T follicular helper cell (primary cell): Measurements from ENCODE around the gene MPZL2.

Experiments
- DNase-seq: peaks from one replicate; pipeline ENCODE4 v3.0.0-alpha.2; 2020; ENCODE audit warnings: low read depth

Gene MPZL2

DNA sequence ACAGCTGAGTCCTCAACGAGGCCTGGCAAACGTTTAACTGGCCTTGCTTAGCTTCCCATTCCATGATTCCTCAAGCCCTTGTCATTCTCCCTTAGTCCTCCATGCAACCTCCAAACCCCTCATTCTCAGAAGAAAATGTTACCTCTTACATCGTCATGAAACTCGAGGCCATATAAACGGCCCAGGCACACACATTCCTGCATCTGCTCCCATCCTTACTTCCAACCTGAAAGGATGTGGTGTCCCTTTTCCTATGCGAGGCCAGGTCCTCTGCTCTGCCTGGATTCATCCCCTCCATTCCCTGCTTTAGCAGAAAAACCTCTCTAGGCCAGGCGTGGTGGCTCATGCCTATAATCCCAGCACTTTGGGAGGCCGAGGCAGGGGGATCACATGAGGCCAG, 20.9 kb downstream of the MPZL2 start:
- DNase-seq = no peak

GRCh38 chr11:118241764-118242098, 22.4 kb downstream of the MPZL2 start:
- DNase-seq = no peak

DNA sequence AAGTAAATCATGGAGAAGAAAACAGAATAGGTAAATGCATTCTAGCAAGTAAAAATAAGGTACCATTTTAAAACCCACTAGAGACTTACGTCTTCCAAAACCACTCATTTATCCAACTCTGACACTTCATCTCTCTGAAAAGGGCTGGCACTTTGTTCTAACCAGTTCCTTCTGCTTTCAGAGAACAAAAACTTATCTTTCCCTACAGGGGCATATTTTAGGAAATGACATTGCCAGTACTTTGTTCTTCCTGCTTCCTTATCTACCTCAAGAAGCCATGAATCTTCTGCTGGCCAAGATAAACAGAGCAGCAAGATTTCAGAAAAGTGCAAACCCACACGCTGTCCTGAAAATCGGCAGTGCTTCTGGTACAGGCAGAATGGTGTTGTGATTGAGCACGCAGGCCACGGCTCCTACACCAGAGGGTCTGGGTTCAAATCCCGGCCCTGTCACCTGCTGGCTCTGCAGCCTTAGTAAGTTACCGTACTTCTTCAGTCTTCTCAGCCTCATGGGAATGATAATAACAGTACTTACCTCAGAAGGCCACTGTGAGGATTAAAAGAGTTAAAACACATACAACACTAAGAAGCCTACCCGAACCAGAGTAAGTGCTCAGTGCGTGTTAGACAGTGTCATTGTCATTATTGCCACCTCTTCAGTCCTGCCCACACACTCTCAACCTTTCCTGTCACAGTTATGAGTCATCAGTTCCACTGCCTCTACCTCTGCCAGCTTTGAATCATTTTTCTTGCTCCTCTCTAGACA, 22.9 kb downstream of the MPZL2 start:
- DNase-seq = peak; percentile 47

DNA sequence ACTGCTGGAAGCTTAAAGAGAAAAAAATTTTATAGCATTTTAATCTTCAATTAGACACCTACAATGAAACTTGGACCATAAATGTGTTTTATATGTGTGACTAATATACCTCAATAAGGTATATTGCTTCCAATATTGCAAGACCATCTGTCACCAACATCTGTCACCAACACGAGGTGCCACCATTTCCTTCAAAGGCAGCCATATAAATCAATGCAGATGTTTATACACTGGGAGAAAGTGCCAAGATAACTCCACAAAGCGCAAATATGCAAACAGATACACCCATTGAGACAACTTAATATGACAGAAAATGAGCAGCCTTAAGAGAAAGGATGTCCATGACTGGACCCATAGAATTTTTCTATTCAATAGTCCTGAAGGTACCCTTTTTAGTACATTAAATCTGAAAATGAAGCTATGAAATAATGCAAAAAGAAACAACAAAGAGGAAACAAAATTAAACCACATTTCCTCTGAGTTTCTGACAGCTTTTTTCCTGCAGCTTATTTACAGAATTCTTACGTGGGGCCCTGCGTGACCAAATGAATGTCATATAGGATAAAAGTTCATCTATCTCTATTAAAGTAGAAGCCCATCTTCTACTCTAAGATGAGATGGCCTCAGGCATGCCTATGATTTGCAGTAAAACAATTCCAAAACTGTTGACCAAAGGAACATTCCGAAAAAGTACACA, 24.4 kb downstream of the MPZL2 start:
- no peak for DNase-seq

GRCh38 chr11:118238929-118239328, 25.2 kb downstream of the MPZL2 start:
- no peak for DNase-seq

GRCh38 chr11:118238421-118238820, 25.7 kb downstream of the MPZL2 start:
- no peak for DNase-seq

GRCh38 chr11:118236170-118236569, 27.9 kb downstream of the MPZL2 start:
- no peak for DNase-seq

GRCh38 chr11:118234833-118235232, 29.3 kb downstream of the MPZL2 start:
- DNase-seq = no peak

DNA sequence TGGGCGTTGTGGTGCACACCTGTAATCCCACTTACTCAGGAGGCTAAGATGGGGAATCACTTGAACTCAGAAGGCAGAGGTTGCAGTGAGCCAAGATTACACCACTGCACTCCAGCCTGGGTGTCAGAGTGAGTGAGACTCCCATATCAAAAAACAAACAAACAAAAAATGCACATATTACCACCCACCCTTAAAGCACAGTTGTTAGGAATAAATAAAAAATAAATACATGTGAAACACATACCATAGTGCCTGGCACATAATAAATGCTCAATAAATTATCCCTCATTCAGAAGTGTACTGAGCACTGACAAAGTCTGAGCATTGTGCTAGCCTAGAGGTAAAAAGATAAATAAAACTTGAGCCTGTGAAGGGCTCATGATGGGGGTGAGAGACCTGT, 30.2 kb downstream of the MPZL2 start:
- no peak for DNase-seq

GRCh38 chr11:118233377-118233776, 30.7 kb downstream of the MPZL2 start:
- DNase-seq = no peak

- no peak for DNase-seq
These were observed 31.4 kb downstream of the MPZL2 start for GRCh38 chr11:118232659-118233058.

GRCh38 chr11:118231461-118231860, 32.6 kb downstream of the MPZL2 start:
- DNase-seq = no peak

DNA sequence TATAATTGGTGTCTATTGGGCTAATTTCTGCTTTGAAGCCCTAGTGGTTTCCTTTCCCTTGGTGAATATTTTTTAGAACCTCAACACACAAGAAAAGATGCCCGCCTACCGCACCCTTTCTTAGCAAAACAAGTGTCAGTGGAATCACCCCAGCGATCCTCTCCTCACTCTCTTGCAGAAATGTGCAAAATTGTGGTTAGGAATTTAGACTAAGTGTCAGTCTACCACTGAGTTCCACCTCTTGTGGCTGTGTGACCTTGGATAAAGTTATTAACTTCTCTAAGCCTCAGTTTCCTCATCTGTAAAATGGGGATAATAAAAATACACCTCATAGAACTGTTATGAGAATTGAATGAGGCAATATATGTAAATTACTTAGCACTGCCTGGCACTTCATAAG, 34.0 kb downstream of the MPZL2 start:
- DNase-seq = peak; percentile 11

- no peak for DNase-seq
These were observed 34.7 kb downstream of the MPZL2 start for GRCh38 chr11:118229274-118229847.

GRCh38 chr11:118227865-118228785, 36.0 kb downstream of the MPZL2 start:
- DNase-seq = no peak

- no peak for DNase-seq
These were observed 37.3 kb downstream of the MPZL2 start for GRCh38 chr11:118226781-118227180.

DNA sequence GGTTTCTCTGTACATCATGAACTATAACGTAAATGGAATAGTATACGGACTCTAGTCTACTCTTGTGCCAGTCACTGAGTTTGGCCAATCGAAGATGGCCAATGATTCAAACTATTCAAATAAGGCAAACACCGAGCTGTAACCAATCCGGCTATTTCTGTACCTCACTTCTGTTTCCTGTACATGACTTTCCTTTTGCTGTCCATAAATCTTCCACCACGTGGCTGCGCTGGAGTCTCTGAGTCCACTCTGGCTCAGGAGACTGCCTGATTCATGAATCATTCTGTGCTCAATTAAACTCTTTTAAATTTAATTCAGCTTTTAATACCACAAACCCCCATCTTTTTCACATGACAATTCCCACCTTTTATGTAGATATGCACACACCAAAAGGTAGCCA, 37.8 kb downstream of the MPZL2 start:
- no peak for DNase-seq

- peak; percentile 56 for DNase-seq
These were observed 39.4 kb downstream of the MPZL2 start, which contains the start of gene JAML for GRCh38 chr11:118224511-118225188. TSS of gene JAML (minus strand) at chr11:118225011. CDS start at chr11:118214866, 10,145 bp downstream.

GRCh38 chr11:118223992-118224391, 40.1 kb downstream of the MPZL2 start:
- no peak for DNase-seq

- DNase-seq = no peak
These were observed 40.5 kb downstream of the MPZL2 start for GRCh38 chr11:118223570-118223969.

- no peak for DNase-seq
These were observed 41.7 kb downstream of the MPZL2 start for GRCh38 chr11:118222437-118222836.

- no peak for DNase-seq
These were observed 42.7 kb downstream of the MPZL2 start for GRCh38 chr11:118221419-118221818.
